ENCODE results near the gene COG7. TPM values are rescaled to one million over a fixed set of nuclear protein-coding genes. Genes with fewer than 3 reads are reported as not detected.

Gene COG7
- total RNA-seq, 1 experiment from 2014 or later: 22.1 TPM

- H3K27ac ChIP-seq (ENCODE audit: low read depth, low read length): no peak overlapping the region
- DNase-seq (ENCODE audit: low read depth, low spot score) (no peak), ATAC-seq (no peak)
- H3K4me1 ChIP-seq (ENCODE audit: control insufficient read depth in 1 of 2, insufficient read depth in 2 of 2, low read length in 2 of 2): no peaks in the 10 kb centered on the region
- CTCF ChIA-PET: no interaction called here
- RAD21 ChIA-PET (ENCODE audit: low non-redundant PET in 1 of 2, low total read pairs in 2 of 2, uncharacterized antibody in 2 of 2, unreplicated experiment in 2 of 2): no interaction called here
- no peaks in the 10 kb centered on the region for H3K79me2 ChIP-seq (ENCODE audit: insufficient read depth, low read length)
- no peaks in the 10 kb centered on the region for H3K9me2 ChIP-seq (ENCODE audit: insufficient read depth)
- H3K27me3 ChIP-seq (ENCODE audit: insufficient read depth, low read length): no peaks in the 10 kb centered on the region
- H2AFZ ChIP-seq (ENCODE audit: low read depth, low read length, poor library complexity, severe bottlenecking): no peak overlapping the region
- H3K4me2 ChIP-seq (ENCODE audit: low read length): no peak overlapping the region
- H4K20me1 ChIP-seq (ENCODE audit: insufficient read depth): no peaks in the 10 kb centered on the region
- intact Hi-C loops (cut with micrococcal nuclease): no loop called here
- no peak overlapping the region for H3K9ac ChIP-seq (ENCODE audit: low read length)
- no TSS peak for BruUV-seq (replicated peaks)
- H3K4me3 ChIP-seq (replicated peaks in 1 of 2; ENCODE audit: low read depth in 1 of 2, low read length in 2 of 2): no peak overlapping the region
- POLR2A ChIA-PET: no interaction called here
- no peaks in the 10 kb centered on the region for H3K9me3 ChIP-seq (ENCODE audit: control insufficient read depth in 1 of 2, insufficient read depth in 1 of 2, low read depth in 1 of 2, low read length in 2 of 2)
- no peak for TF ChIP-seq FOSL1 (IDR thresholded peaks at IDR 0.05; ENCODE audit: low read depth)
- no peaks in the 10 kb centered on the region for H3K36me3 ChIP-seq (ENCODE audit: control insufficient read depth in 1 of 2, insufficient read depth in 2 of 2, low read length in 2 of 2)
Measured at GRCh38 chr16:23351360-23351759, 101.6 kb downstream of the COG7 start.

- no peaks in the 10 kb centered on the region for H3K36me3 ChIP-seq (ENCODE audit: control insufficient read depth in 1 of 2, insufficient read depth in 2 of 2, low read length in 2 of 2)
- no peak overlapping the region for H2AFZ ChIP-seq (ENCODE audit: low read depth, low read length, poor library complexity, severe bottlenecking)
- H3K27me3 ChIP-seq (ENCODE audit: insufficient read depth, low read length): no peaks in the 10 kb centered on the region
- ChIA-PET RAD21 (ENCODE audit: low non-redundant PET in 1 of 2, low total read pairs in 2 of 2, uncharacterized antibody in 2 of 2, unreplicated experiment in 2 of 2) (interaction anchor here in 1 of 2 experiments (0.7 kb wide), 1 partner anchor 402 kb away, joined by 9 read pairs; no protein-coding TSS in a partner anchor), CTCF (no interaction called here), POLR2A (no interaction called here)
- no peaks in the 10 kb centered on the region for H3K79me2 ChIP-seq (ENCODE audit: insufficient read depth, low read length)
- DNase-seq (ENCODE audit: low read depth, low spot score) (no peak), ATAC-seq (peak; percentile 72)
- no peak overlapping the region for H3K27ac ChIP-seq (ENCODE audit: low read depth, low read length)
- H3K4me2 ChIP-seq (ENCODE audit: low read length): no peak overlapping the region
- H4K20me1 ChIP-seq (ENCODE audit: insufficient read depth): no peaks in the 10 kb centered on the region
- BruUV-seq (replicated peaks): no TSS peak
- TF ChIP-seq ELF1 (IDR thresholded peaks at IDR 0.05; ENCODE audit: borderline replicate concordance, low read depth) (no peak), CTCF (IDR thresholded peaks at IDR 0.05 in 2 of 3, conservative IDR thresholded peaks at IDR 0.05 in 1 of 3; ENCODE audit: borderline replicate concordance in 1 of 3, insufficient read depth in 1 of 3, low read depth in 2 of 3, low read length in 2 of 3) (peak; percentile 13 to 39 (median 32); a peak in 4 of 6 replicates)
- no peak overlapping the region for H3K9ac ChIP-seq (ENCODE audit: low read length)
- intact Hi-C loops (cut with micrococcal nuclease): no loop called here
- H3K4me1 ChIP-seq (ENCODE audit: control insufficient read depth in 1 of 2, insufficient read depth in 2 of 2, low read length in 2 of 2): no peaks in the 10 kb centered on the region
- no peaks in the 10 kb centered on the region for H3K9me3 ChIP-seq (ENCODE audit: control insufficient read depth in 1 of 2, insufficient read depth in 1 of 2, low read depth in 1 of 2, low read length in 2 of 2)
- H3K4me3 ChIP-seq (replicated peaks in 1 of 2; ENCODE audit: low read depth in 1 of 2, low read length in 2 of 2): no peak overlapping the region
- H3K9me2 ChIP-seq (ENCODE audit: insufficient read depth): no peaks in the 10 kb centered on the region
Measured at GRCh38 chr16:23348579-23349469, 104.2 kb downstream of the COG7 start.

Data from HCT116 (cell line).